Measurements from ENCODE around the gene RBBP9. TPM values are rescaled to one million over a fixed set of nuclear protein-coding genes. Genes with fewer than 3 reads are reported as not detected.

RBBP9 gene
- total RNA-seq, 2 experiments from 2014 or later = 8.7 to 11.7 TPM

GRCh38 chr20:18466574-18466893 lies 30.5 kb downstream of the RBBP9 start:
- Histone ChIP-seq H3K4me1 (ENCODE audit: insufficient read depth, low read length, poor library complexity, severe bottlenecking) (peaks cover 17% of the 10 kb centered on the region), H3K4me3 (ENCODE audit: low read depth, low read length, poor library complexity, severe bottlenecking) (peak overlapping the region; percentile 86), H4K20me1 (ENCODE audit: insufficient read depth, low read length) (no peaks in the 10 kb centered on the region), H3K27ac (ENCODE audit: low read depth, low read length, poor library complexity, severe bottlenecking) (no peak overlapping the region), H3K9me3 (ENCODE audit: low read length) (no peaks in the 10 kb centered on the region), H3K36me3 (ENCODE audit: insufficient read depth, low read length) (peaks cover 20% of the 10 kb centered on the region), H3K9me2 (ENCODE audit: insufficient read depth, low read length) (no peaks in the 10 kb centered on the region), H3K79me2 (ENCODE audit: insufficient read depth, low read depth, low read length) (peaks cover 22% of the 10 kb centered on the region), H3K4me2 (ENCODE audit: low read length) (peak overlapping the region; percentile 81), H2AFZ (ENCODE audit: low read length) (peak overlapping the region; percentile 70; the same call in 1 of the 2 replicates)
- ChIA-PET POLR2A (interaction anchor here (0.7 to 2.7 kb wide), 10 partner anchors 9 to 895 kb away, joined by 3 to 15 read pairs (median 3); partner anchors contain the start of genes RBBP9 and SEC23B), CTCF (ENCODE audit: unreplicated experiment) (interaction anchor here (0.6 kb wide), 1 partner anchor 1039 kb away, joined by 3 read pairs; no protein-coding TSS in a partner anchor)
- TF ChIP-seq, protein P1, sequence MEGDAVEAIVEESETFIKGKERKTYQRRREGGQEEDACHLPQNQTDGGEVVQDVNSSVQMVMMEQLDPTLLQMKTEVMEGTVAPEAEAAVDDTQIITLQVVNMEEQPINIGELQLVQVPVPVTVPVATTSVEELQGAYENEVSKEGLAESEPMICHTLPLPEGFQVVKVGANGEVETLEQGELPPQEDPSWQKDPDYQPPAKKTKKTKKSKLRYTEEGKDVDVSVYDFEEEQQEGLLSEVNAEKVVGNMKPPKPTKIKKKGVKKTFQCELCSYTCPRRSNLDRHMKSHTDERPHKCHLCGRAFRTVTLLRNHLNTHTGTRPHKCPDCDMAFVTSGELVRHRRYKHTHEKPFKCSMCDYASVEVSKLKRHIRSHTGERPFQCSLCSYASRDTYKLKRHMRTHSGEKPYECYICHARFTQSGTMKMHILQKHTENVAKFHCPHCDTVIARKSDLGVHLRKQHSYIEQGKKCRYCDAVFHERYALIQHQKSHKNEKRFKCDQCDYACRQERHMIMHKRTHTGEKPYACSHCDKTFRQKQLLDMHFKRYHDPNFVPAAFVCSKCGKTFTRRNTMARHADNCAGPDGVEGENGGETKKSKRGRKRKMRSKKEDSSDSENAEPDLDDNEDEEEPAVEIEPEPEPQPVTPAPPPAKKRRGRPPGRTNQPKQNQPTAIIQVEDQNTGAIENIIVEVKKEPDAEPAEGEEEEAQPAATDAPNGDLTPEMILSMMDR (conservative IDR thresholded peaks at IDR 0.05; ENCODE audit: low read length) = no peak
- no peak for TF ChIP-seq EZH2phosphoT487 (IDR thresholded peaks at IDR 0.05; ENCODE audit: borderline replicate concordance, low read depth, low read length)
- no peak for DNase-seq (ENCODE audit: low spot score)
- BruUV-seq (replicated peaks) = TSS peak; percentile 72
- intact Hi-C loops (cut with micrococcal nuclease; ENCODE audit: unreplicated experiment) = loop anchor here (2.0 to 10.0 kb wide), 2 partner anchors 100 to 182 kb away; partner anchors contain the start of genes SMIM26 and ZNF133

DNA sequence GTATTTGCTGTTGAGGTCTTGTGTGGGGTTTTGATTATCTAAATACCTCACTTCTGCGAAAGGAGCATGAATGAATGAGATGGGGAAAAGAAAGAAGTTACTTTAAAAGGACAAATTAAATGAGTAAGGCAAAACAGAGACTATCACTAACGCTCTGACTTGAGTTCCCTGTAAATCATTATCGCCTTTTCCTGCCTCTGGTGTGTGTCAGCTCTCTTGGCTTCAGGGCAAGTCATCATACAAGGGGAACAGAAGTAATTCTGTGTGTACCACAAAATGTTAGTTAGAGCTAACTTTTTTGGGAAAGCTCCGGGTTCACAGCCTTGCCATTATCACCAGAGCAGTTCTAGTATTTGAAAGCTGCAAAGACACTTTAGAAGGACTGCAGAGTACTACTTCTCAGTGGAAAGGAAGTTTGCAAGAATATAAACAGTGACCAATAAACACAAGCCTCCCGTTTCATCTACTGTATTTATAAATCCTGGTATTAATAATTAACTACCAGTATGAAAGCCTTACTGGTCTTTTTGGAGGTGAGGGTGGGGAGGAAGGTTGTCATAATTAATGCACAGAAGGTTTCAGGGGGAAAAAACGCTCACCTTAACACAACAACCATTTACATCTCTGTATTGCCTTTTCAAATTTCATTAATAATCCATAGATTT lies 31.4 kb downstream of the RBBP9 start:
- Histone ChIP-seq H3K4me1 (ENCODE audit: insufficient read depth, low read length, poor library complexity, severe bottlenecking) (peaks cover 17% of the 10 kb centered on the region), H3K4me3 (ENCODE audit: low read depth, low read length, poor library complexity, severe bottlenecking) (peak overlapping the region; percentile 86), H3K9me3 (ENCODE audit: low read length) (no peaks in the 10 kb centered on the region), H3K36me3 (ENCODE audit: insufficient read depth, low read length) (peaks cover 11% of the 10 kb centered on the region; the same call in 1 of the 2 replicates), H3K4me2 (ENCODE audit: low read length) (peak overlapping the region; percentile 81), H2AFZ (ENCODE audit: low read length) (peak overlapping the region; percentile 70; the same call in 1 of the 2 replicates), H3K79me2 (ENCODE audit: insufficient read depth, low read depth, low read length) (peaks cover 22% of the 10 kb centered on the region), H4K20me1 (ENCODE audit: insufficient read depth, low read length) (no peaks in the 10 kb centered on the region), H3K27ac (ENCODE audit: low read depth, low read length, poor library complexity, severe bottlenecking) (no peak overlapping the region), H3K9me2 (ENCODE audit: insufficient read depth, low read length) (no peaks in the 10 kb centered on the region)
- no peak for TF ChIP-seq EZH2phosphoT487 (IDR thresholded peaks at IDR 0.05; ENCODE audit: borderline replicate concordance, low read depth, low read length)
- TF ChIP-seq, protein P1 (conservative IDR thresholded peaks at IDR 0.05; ENCODE audit: low read length) = no peak
- ChIA-PET POLR2A (interaction anchor here (0.6 to 2.7 kb wide), 8 partner anchors 10 to 641 kb away, joined by 3 to 15 read pairs (median 4); partner anchors contain the start of genes RBBP9 and SEC23B), CTCF (ENCODE audit: unreplicated experiment) (interaction anchor here (1.1 kb wide), 1 partner anchor 20 kb away, joined by 3 read pairs; no protein-coding TSS in a partner anchor)
- intact Hi-C loops (cut with micrococcal nuclease; ENCODE audit: unreplicated experiment) = loop anchor here (2.0 to 10.0 kb wide), 2 partner anchors 101 to 181 kb away; partner anchors contain the start of genes SMIM26 and ZNF133
- DNase-seq (ENCODE audit: low spot score) = no peak
- no TSS peak for BruUV-seq (replicated peaks)

- no peaks in the 10 kb centered on the region for H3K36me3 ChIP-seq (ENCODE audit: insufficient read depth, low read length)
- intact Hi-C loops (cut with micrococcal nuclease; ENCODE audit: unreplicated experiment) = no loop called here
- H3K9me2 ChIP-seq (ENCODE audit: insufficient read depth, low read length) = no peaks in the 10 kb centered on the region
- no peak for DNase-seq (ENCODE audit: low spot score)
- no peak overlapping the region for H3K4me2 ChIP-seq (ENCODE audit: low read length)
- H3K4me3 ChIP-seq (ENCODE audit: low read depth, low read length, poor library complexity, severe bottlenecking) = no peak overlapping the region
- no peaks in the 10 kb centered on the region for H3K79me2 ChIP-seq (ENCODE audit: insufficient read depth, low read depth, low read length)
- POLR2A ChIA-PET = interaction anchor here (0.6 to 0.7 kb wide), 2 partner anchors 17 to 21 kb away, joined by 3 read pairs; no protein-coding TSS in a partner anchor
- H3K27ac ChIP-seq (ENCODE audit: low read depth, low read length, poor library complexity, severe bottlenecking) = no peak overlapping the region
- no peaks in the 10 kb centered on the region for H3K9me3 ChIP-seq (ENCODE audit: low read length)
- TF ChIP-seq EZH2phosphoT487 (IDR thresholded peaks at IDR 0.05; ENCODE audit: borderline replicate concordance, low read depth, low read length) = no peak
- TF ChIP-seq, protein P1 (conservative IDR thresholded peaks at IDR 0.05; ENCODE audit: low read length) = no peak
- CTCF ChIA-PET (ENCODE audit: unreplicated experiment) = no interaction called here
- H3K4me1 ChIP-seq (ENCODE audit: insufficient read depth, low read length, poor library complexity, severe bottlenecking) = no peaks in the 10 kb centered on the region
- H4K20me1 ChIP-seq (ENCODE audit: insufficient read depth, low read length) = no peaks in the 10 kb centered on the region
- no TSS peak for BruUV-seq (replicated peaks)
- H2AFZ ChIP-seq (ENCODE audit: low read length) = no peak overlapping the region
Measured at GRCh38 chr20:18456600-18456999, 40.4 kb downstream of the RBBP9 start.
